ENCODE measurements around the gene MED22. TPM values are rescaled to one million over a fixed set of nuclear protein-coding genes. Genes with fewer than 3 reads are reported as not detected.

The MED22 gene
- total and polyA plus RNA-seq, 2 of the 8 experiments (the other 6 are each of a cell fraction or from before 2014, with no cell fraction given): 56.4 to 68.4 TPM

DNA sequence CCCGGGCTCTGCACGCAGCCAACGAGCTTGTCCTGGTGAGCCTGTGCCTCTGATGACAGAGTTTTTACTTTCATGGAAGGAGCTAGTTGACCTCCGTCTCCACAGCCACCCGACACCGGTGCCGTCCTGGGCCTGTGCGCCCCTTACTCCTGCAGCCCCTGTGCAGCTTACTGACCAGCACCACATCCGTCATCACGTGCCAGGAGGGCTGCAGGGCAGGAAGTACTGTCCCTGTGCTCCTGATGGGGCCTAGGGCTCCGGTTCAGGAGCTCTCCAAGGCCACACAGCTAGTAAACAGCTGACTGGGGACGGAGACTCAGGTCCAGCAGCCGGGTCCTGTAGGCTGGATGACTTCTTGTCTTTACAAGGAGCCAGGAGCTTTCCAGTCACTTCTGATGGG lies 38.4 kb upstream of the MED22 start:
- Histone ChIP-seq H3K18ac (ENCODE audit: extremely low read depth, low read length) (no peak overlapping the region), H3K4me1 (replicated peaks in 1 of 4; ENCODE audit: control insufficient read depth in 3 of 4, insufficient read depth in 4 of 4, low read length in 3 of 4) (no peaks in the 10 kb centered on the region; a peak in 1 of 7 replicates), H3K36me3 (ENCODE audit: control insufficient read depth in 2 of 4, insufficient read depth in 4 of 4, low read length in 3 of 4) (no peaks in the 10 kb centered on the region; a peak in 1 of 8 replicates), H3K9me3 (ENCODE audit: insufficient read depth in 2 of 2, low read depth in 1 of 2, low read length in 1 of 2) (peaks cover 4 to 15% of the 10 kb centered on the region in 2 experiments; a peak in 3 of 4 replicates), H4K91ac (replicated peaks; ENCODE audit: insufficient read length, low read length) (no peak overlapping the region), H3K14ac (ENCODE audit: insufficient read length) (no peak overlapping the region), H3K4me3 (ENCODE audit: extremely low read depth in 1 of 4, insufficient read depth in 2 of 4, low read depth in 3 of 4, low read length in 4 of 4) (no peak overlapping the region), H3K27me3 (replicated peaks in 1 of 4; ENCODE audit: control insufficient read depth in 3 of 4, extremely low read depth in 1 of 4, insufficient read depth in 3 of 4, low read length in 3 of 4) (peaks cover 0 to 2% (median 0%) of the 10 kb centered on the region in 4 experiments; a peak in 2 of 7 replicates), H2BK20ac (ENCODE audit: low read length) (no peak overlapping the region), H3K4ac (replicated peaks; ENCODE audit: insufficient read length, low read depth, low read length) (no peak overlapping the region), H2AK5ac (ENCODE audit: low read depth, low read length) (no peak overlapping the region), H2AFZ (ENCODE audit: low read length) (no peak overlapping the region), H3K79me2 (ENCODE audit: control insufficient read depth in 1 of 2, insufficient read depth in 2 of 2, low read length in 2 of 2) (no peaks in the 10 kb centered on the region), H2BK5ac (ENCODE audit: low read depth, low read length) (no peak overlapping the region), H3K23ac (ENCODE audit: insufficient read length) (no peak overlapping the region), H3K23me2 (ENCODE audit: low read depth, low read length) (peaks cover 16% of the 10 kb centered on the region; the same call in 1 of the 2 replicates), H4K5ac (ENCODE audit: insufficient read length, low read depth, low read length) (no peak overlapping the region), H4K8ac (ENCODE audit: extremely low read depth, insufficient read depth, low read length) (no peak overlapping the region), H3K9ac (replicated peaks in 1 of 4; ENCODE audit: extremely low read depth in 1 of 4, low read depth in 3 of 4, low read length in 3 of 4) (0 out of 7 replicates have a peak overlapping the region, but pooled peaks of 1 of the 4 experiments have one; percentile 21), H2BK15ac (ENCODE audit: low read length) (no peak overlapping the region), H3K27ac (ENCODE audit: low read depth, low read length) (no peak overlapping the region), H2BK120ac (replicated peaks; ENCODE audit: low read depth, low read length) (no peak overlapping the region), H2BK12ac (ENCODE audit: low read depth, low read length) (no peak overlapping the region), H3K79me1 (ENCODE audit: low read depth, low read length) (no peaks in the 10 kb centered on the region), H3K4me2 (ENCODE audit: insufficient read depth in 1 of 2, low read depth in 2 of 2, low read length in 2 of 2) (no peak overlapping the region), H3K56ac (replicated peaks; ENCODE audit: insufficient read length, low read depth, low read length) (no peak overlapping the region), H4K20me1 (replicated peaks in 1 of 2; ENCODE audit: control insufficient read depth in 1 of 2, insufficient read depth in 2 of 2, low read length in 2 of 2) (peaks cover 0 to 15% of the 10 kb centered on the region in 2 experiments)
- WGBS, 2 experiments (ENCODE audit: extremely low coverage in 1 of 2, insufficient coverage in 1 of 2, insufficient read length in 1 of 2, insufficient replicate concordance in 2 of 2, low coverage in 1 of 2, low lambda C conversion rate in 2 of 2, missing lambda C conversion rate in 1 of 2): 86% methylated on average over 13 of the region's 13 CpGs; no CpG with 5 or more reads in 1 of the 2 experiments
- ChIA-PET CTCF (ENCODE audit: partially characterized antibody) (interaction anchor here (0.6 to 4.7 kb wide), 9 partner anchors 10 to 70 kb away, joined by 3 to 52 read pairs (median 3); no protein-coding TSS in a partner anchor), POLR2A (ENCODE audit: partially characterized antibody) (interaction anchor here (0.8 to 1.9 kb wide), 8 partner anchors 9 to 85 kb away, joined by 3 to 7 read pairs (median 4); partner anchors contain the start of genes ADAMTS13, SURF1 and SURF2)
- FAIRE-seq (no peak), DNase-seq (ENCODE audit: low read depth in 1 of 2, low spot score in 2 of 2) (no peak)
- TF ChIP-seq BRCA1 (IDR thresholded peaks at IDR 0.05; ENCODE audit: low read depth, low read length) (no peak), MAFK (IDR thresholded peaks at IDR 0.05; ENCODE audit: low read depth, low read length) (no peak), BACH1 (IDR thresholded peaks at IDR 0.05; ENCODE audit: low read length) (no peak), ASH2L (IDR thresholded peaks at IDR 0.05; ENCODE audit: low read length) (no peak)
- TF ChIP-seq, protein P1, sequence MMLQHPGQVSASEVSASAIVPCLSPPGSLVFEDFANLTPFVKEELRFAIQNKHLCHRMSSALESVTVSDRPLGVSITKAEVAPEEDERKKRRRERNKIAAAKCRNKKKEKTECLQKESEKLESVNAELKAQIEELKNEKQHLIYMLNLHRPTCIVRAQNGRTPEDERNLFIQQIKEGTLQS (IDR thresholded peaks at IDR 0.05; ENCODE audit: insufficient read depth, low read depth, low read length): no peak
- TF ChIP-seq, protein P2, sequence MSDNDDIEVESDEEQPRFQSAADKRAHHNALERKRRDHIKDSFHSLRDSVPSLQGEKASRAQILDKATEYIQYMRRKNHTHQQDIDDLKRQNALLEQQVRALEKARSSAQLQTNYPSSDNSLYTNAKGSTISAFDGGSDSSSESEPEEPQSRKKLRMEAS (IDR thresholded peaks at IDR 0.05): no peak

Data from H1 (cell line).